A549 (cell line): ENCODE results near the gene WSCD1. TPM values are rescaled to one million over a fixed set of nuclear protein-coding genes. Genes with fewer than 3 reads are reported as not detected.

Source experiments
- ATAC-seq, 2 experiments: fragments of 200-7000 bp in 1 of 2; fragments of >200 bp in 1 of 2; cut with Nextera tagmentation in 1 of 2; cut with Tn5 transposase in 1 of 2; 3 replicates each; pipeline versions ENCODE4 v1.8.0 to v1.9.1; 2018 to 2020; ENCODE audit warnings: mild to moderate bottlenecking in 1 of 2, moderate library complexity in 1 of 2
- CTCF ChIA-PET: fragments of 300-600 bp; sonication (Branson Sonifier 250); formaldehyde crosslinking; extraction: SDS; loops from one replicate; lab custom pipeline; 2021; ENCODE audit warnings: antibody characterized with exemption, inconsistent platforms; lab: Yijun Ruan, JAX
- POLR2A ChIA-PET: fragments of 350-600 bp; formaldehyde crosslinking; extraction: SDS; loops from one replicate; lab custom pipeline; 2021; ENCODE audit warnings: antibody characterized with exemption, inconsistent platforms; lab: Yijun Ruan, JAX
- DNase-seq, 2 experiments: peaks; one replicate each; pipeline versions ENCODE4 v3.0.0 to v3.0.0-alpha.2; 2011 to 2016; ENCODE audit warnings: low read depth in 1 of 2, low spot score in 1 of 2
- FAIRE-seq: peaks from 2 replicates; lab custom pipeline; 2011; peaks lifted over from hg19 to GRCh38; lab: Jason Lieb, UNC
- H3K27ac ChIP-seq, 2 experiments: fragments of >200 bp; sonication (Bioruptor Twin); formaldehyde crosslinking; 3 replicates each; pipeline ENCODE4 v1.5.1; 2016 to 2017
- H3K4me1 ChIP-seq: fragments of >200 bp; sonication (Bioruptor Twin); formaldehyde crosslinking; 3 replicates; pipeline ENCODE4 v1.6.1; 2016
- H3K4me2 ChIP-seq: fragments of >200 bp; sonication (Bioruptor Twin); formaldehyde crosslinking; 3 replicates; pipeline ENCODE4 v1.6.1; 2016
- H3K4me3 ChIP-seq: fragments of >200 bp; sonication (Bioruptor Twin); formaldehyde crosslinking; 3 replicates; pipeline ENCODE4 v1.5.1; 2016
- H3K9me3 ChIP-seq: fragments of >200 bp; sonication (Bioruptor Twin); formaldehyde crosslinking; 3 replicates; pipeline ENCODE4 v1.6.1; 2016
- CHD4 ChIP-seq: fragments of 200-600 bp; sonication (generic); IDR thresholded peaks from 2 replicates; pipeline ENCODE4 v1.6.1; 2016; ENCODE audit warnings: antibody characterized with exemption, mild to moderate bottlenecking, borderline replicate concordance
- EHMT2 ChIP-seq: fragments of 200-600 bp; sonication (generic); IDR thresholded peaks from 2 replicates; pipeline ENCODE4 v1.6.1; 2016; ENCODE audit warnings: antibody characterized with exemption, low read depth, mild to moderate bottlenecking, moderate library complexity
- FOSB ChIP-seq: fragments of 250-450 bp; sonication (Bioruptor Pico); IDR thresholded peaks from 2 replicates; pipeline ENCODE4 v1.5.0; 2020; ENCODE audit warnings: mild to moderate bottlenecking, moderate library complexity
- HOXA7 ChIP-seq: fragments of 250-450 bp; sonication (Bioruptor Pico); IDR thresholded peaks from 2 replicates; pipeline ENCODE4 v1.5.0; 2020; ENCODE audit warnings: mild to moderate bottlenecking, moderate library complexity
- HOXB13 ChIP-seq: fragments of 250-450 bp; sonication (Bioruptor Pico); IDR thresholded peaks from 2 replicates; pipeline ENCODE4 v1.5.0; 2020; ENCODE audit warnings: low read depth, mild to moderate bottlenecking, moderate library complexity
- KDM1A ChIP-seq: fragments of 200-600 bp; sonication (generic); IDR thresholded peaks from 2 replicates; pipeline ENCODE4 v1.6.1; 2016; ENCODE audit warnings: low read depth, mild to moderate bottlenecking
- POLR2A ChIP-seq: IDR thresholded peaks from 2 replicates; pipeline ENCODE4 v1.6.1; 2012; ENCODE audit warnings: mild to moderate bottlenecking, low read length
- POLR2AphosphoS2 ChIP-seq: conservative IDR thresholded peaks from 2 replicates; pipeline ENCODE4 v1.6.1; 2012; ENCODE audit warnings: low read length, improper control_type of control experiment, inconsistent platforms
- REST ChIP-seq: fragments of 200-600 bp; sonication (generic); IDR thresholded peaks from 2 replicates; pipeline ENCODE4 v1.6.1; 2016; ENCODE audit warnings: antibody characterized with exemption, mild to moderate bottlenecking, moderate library complexity
- RFX5 ChIP-seq: fragments of 450-650 bp; IDR thresholded peaks from 2 replicates; pipeline ENCODE4 v1.7.1; 2014; ENCODE audit warnings: antibody characterized with exemption, mild to moderate bottlenecking, moderate library complexity
- RNF2 ChIP-seq: fragments of 200-600 bp; sonication (generic); IDR thresholded peaks from 2 replicates; pipeline ENCODE4 v1.6.1; 2016; ENCODE audit warnings: low read depth, mild to moderate bottlenecking, antibody characterized with exemption, moderate library complexity, borderline replicate concordance
- TFCP2L1 ChIP-seq: fragments of 250-450 bp; sonication (Bioruptor Pico); IDR thresholded peaks from 2 replicates; pipeline ENCODE4 v1.5.0; 2021; ENCODE audit warnings: mild to moderate bottlenecking
- WGBS: methylation state at CpG from one replicate; pipeline ENCODE4 v1.1.6; 2017; ENCODE audit errors: missing lambda C conversion rate; 5-methylcytosine and 5-hydroxymethylcytosine counted together
- polyA plus RNA-seq, 4 experiments: library from polyadenylated mRNA; depleted of rRNA in 3 of 4; stranded (reverse); fragments of >200 nt; fragmentation: RNase III in 1 of 4; extraction: RNeasy Plus Mini Kit Qiagen cat#74134 plus additional on column Dnase treatment in 1 of 4; gene quantifications; 2 replicates in 3 of 4; 3 replicates in 1 of 4; pipeline ENCODE4 v1.2.3, GENCODE V29; 2011 to 2017
- TF ChIP-seq, protein P1 (sequence below): fragments of 250-450 bp; sonication (Bioruptor Pico); IDR thresholded peaks from 2 replicates; pipeline ENCODE4 v1.5.0; 2021; ENCODE audit warnings: mild to moderate bottlenecking, moderate library complexity, borderline replicate concordance
- TF ChIP-seq, protein P2 (sequence below): IDR thresholded peaks from 2 replicates; pipeline ENCODE4 v1.6.1; 2012
- TF ChIP-seq, protein P3 (sequence below): fragments of 250-450 bp; sonication (Bioruptor Pico); IDR thresholded peaks from 2 replicates; pipeline ENCODE4 v1.5.0; 2020; ENCODE audit warnings: low read depth, mild to moderate bottlenecking, moderate library complexity
- TF ChIP-seq, protein P4 (sequence below): fragments of 450-650 bp; IDR thresholded peaks from 2 replicates; pipeline ENCODE4 v1.6.1; 2014; ENCODE audit warnings: antibody characterized with exemption

The WSCD1 gene
- polyA plus RNA-seq, 2 of the 4 experiments (the other 2 are of a cell fraction): 1.6 TPM

GRCh38 chr17:6047966-6048365, 22.2 kb upstream of the WSCD1 start:
- 11% methylated on average over 3 of the region's 3 CpGs for WGBS

DNA sequence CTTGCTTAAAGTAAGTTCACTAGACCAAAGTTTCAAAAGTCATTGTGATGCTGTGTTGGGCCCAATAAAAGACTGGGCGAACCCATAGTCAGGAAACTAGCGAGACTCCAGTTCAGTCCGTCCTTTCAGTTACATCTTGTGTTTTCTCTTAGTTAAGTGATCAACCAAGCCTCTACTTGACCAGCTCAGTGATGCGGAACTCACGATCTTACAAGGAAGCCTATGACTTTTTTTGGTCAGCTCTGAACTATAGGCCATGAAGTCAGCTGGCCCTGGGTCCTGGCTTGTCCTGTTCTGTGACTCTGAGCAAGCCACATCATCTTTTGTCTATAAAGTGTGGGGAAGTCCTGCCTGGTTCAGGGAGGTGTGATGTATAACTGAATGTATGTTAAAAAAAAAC, 21.7 kb upstream of the WSCD1 start:
- 83% methylated on average over 5 of the region's 5 CpGs for WGBS
- H3K4me1 ChIP-seq: no peaks in the 10 kb centered on the region
- ATAC-seq (no peak), FAIRE-seq (no peak), DNase-seq (no peak)
- POLR2A ChIA-PET: no interaction called here
- H3K4me3 ChIP-seq: no peak overlapping the region
- CTCF ChIA-PET: interaction anchor here (1.6 to 2.7 kb wide), 2 partner anchors 9 to 20 kb away, joined by 5 to 10 read pairs; no protein-coding TSS in a partner anchor
- H3K27ac ChIP-seq: no peak overlapping the region
- TF ChIP-seq HOXB13 (CRISPR knock-in tag) (no peak), POLR2A (no peak), KDM1A (no peak), TFCP2L1 (CRISPR knock-in tag) (no peak), REST (no peak), POLR2AphosphoS2 (no peak), CHD4 (no peak), HOXA7 (CRISPR knock-in tag) (no peak), EHMT2 (no peak), FOSB (CRISPR knock-in tag) (no peak), RFX5 (no peak)
- TF ChIP-seq, protein P1, sequence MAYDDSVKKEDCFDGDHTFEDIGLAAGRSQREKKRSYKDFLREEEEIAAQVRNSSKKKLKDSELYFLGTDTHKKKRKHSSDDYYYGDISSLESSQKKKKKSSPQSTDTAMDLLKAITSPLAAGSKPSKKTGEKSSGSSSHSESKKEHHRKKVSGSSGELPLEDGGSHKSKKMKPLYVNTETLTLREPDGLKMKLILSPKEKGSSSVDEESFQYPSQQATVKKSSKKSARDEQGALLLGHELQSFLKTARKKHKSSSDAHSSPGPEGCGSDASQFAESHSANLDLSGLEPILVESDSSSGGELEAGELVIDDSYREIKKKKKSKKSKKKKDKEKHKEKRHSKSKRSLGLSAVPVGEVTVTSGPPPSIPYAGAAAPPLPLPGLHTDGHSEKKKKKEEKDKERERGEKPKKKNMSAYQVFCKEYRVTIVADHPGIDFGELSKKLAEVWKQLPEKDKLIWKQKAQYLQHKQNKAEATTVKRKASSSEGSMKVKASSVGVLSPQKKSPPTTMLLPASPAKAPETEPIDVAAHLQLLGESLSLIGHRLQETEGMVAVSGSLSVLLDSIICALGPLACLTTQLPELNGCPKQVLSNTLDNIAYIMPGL (CRISPR knock-in tag): no peak
- TF ChIP-seq, protein P2, sequence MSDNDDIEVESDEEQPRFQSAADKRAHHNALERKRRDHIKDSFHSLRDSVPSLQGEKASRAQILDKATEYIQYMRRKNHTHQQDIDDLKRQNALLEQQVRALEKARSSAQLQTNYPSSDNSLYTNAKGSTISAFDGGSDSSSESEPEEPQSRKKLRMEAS: no peak
- TF ChIP-seq, protein P3, sequence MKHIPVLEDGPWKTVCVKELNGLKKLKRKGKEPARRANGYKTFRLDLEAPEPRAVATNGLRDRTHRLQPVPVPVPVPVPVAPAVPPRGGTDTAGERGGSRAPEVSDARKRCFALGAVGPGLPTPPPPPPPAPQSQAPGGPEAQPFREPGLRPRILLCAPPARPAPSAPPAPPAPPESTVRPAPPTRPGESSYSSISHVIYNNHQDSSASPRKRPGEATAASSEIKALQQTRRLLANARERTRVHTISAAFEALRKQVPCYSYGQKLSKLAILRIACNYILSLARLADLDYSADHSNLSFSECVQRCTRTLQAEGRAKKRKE: no peak
- H3K4me2 ChIP-seq: no peak overlapping the region
- no peaks in the 10 kb centered on the region for H3K9me3 ChIP-seq

More at GRCh38 chr17:6047966-6048365, 22.2 kb upstream of the WSCD1 start:
- ChIA-PET CTCF (interaction anchor here (0.5 to 2.7 kb wide), 3 partner anchors 21 to 451 kb away, joined by 3 to 10 read pairs (median 6); no protein-coding TSS in a partner anchor), POLR2A (no interaction called here)
- H3K9me3 ChIP-seq: no peaks in the 10 kb centered on the region
- TF ChIP-seq, protein P4, sequence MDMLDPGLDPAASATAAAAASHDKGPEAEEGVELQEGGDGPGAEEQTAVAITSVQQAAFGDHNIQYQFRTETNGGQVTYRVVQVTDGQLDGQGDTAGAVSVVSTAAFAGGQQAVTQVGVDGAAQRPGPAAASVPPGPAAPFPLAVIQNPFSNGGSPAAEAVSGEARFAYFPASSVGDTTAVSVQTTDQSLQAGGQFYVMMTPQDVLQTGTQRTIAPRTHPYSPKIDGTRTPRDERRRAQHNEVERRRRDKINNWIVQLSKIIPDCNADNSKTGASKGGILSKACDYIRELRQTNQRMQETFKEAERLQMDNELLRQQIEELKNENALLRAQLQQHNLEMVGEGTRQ: no peak
- TF ChIP-seq RNF2: no peak
- no peak for TF ChIP-seq REST
- TF ChIP-seq HOXB13 (CRISPR knock-in tag): no peak
- no peaks in the 10 kb centered on the region for H3K4me1 ChIP-seq
- no peak overlapping the region for H3K27ac ChIP-seq
- no peak overlapping the region for H3K4me3 ChIP-seq
- DNase-seq (no peak), FAIRE-seq (no peak), ATAC-seq (no peak)
- no peak overlapping the region for H3K4me2 ChIP-seq
